Measurements from ENCODE around the gene PPP4R2. TPM values are rescaled to one million over a fixed set of nuclear protein-coding genes. Genes with fewer than 3 reads are reported as not detected.

The PPP4R2 gene
- total and polyA plus RNA-seq, 9 donors, result 19.2 to 95.1 (median 77.6) TPM

DNA sequence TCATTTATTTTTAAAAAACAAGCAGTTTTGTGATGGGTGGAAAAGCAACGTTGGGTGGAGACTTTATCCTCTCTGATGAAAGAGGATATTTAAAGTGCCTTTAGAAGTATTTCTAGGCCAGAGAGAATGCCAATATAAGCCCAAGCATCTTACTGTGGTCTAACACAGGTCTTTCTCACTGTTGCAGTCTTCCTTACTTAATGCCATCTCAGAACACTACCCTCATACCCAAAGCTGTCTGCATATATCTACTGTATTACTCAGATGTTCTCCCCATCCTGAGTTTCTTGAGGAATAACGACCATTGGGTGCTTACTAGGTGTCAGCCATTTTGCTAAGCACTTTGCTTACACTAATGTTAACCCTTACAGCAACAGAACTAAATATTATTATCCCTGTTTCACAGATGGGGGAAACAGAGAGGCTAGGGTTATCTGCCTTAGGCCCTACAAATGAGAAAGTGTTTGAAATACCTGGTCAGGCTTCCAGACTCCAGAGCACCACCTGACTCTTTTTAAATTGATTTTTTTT lies 35.0 kb downstream of the PPP4R2 start:
- Histone ChIP-seq H3K36me3 (no peaks in the 10 kb centered on the region), H3K4me3 (no peak overlapping the region), H3K9me3 (no peaks in the 10 kb centered on the region), H3K4me1 (ENCODE audit: insufficient read depth) (peaks cover 12% of the 10 kb centered on the region), H3K27ac (no peak overlapping the region), H3K27me3 (no peaks in the 10 kb centered on the region)
- intact Hi-C loops (cut with DNase I), result no loop called here
- DNase-seq, result no peak
- TF ChIP-seq POLR2A (IDR thresholded peaks at IDR 0.05), result no peak
- TF ChIP-seq, protein P1, sequence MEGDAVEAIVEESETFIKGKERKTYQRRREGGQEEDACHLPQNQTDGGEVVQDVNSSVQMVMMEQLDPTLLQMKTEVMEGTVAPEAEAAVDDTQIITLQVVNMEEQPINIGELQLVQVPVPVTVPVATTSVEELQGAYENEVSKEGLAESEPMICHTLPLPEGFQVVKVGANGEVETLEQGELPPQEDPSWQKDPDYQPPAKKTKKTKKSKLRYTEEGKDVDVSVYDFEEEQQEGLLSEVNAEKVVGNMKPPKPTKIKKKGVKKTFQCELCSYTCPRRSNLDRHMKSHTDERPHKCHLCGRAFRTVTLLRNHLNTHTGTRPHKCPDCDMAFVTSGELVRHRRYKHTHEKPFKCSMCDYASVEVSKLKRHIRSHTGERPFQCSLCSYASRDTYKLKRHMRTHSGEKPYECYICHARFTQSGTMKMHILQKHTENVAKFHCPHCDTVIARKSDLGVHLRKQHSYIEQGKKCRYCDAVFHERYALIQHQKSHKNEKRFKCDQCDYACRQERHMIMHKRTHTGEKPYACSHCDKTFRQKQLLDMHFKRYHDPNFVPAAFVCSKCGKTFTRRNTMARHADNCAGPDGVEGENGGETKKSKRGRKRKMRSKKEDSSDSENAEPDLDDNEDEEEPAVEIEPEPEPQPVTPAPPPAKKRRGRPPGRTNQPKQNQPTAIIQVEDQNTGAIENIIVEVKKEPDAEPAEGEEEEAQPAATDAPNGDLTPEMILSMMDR (IDR thresholded peaks at IDR 0.05), result no peak
- TF ChIP-seq EP300 (IDR thresholded peaks at IDR 0.05), result no peak
- 16 to 29% (median 17%) methylated on average over 2 of the region's 2 CpGs for WGBS, 3 donors

DNA sequence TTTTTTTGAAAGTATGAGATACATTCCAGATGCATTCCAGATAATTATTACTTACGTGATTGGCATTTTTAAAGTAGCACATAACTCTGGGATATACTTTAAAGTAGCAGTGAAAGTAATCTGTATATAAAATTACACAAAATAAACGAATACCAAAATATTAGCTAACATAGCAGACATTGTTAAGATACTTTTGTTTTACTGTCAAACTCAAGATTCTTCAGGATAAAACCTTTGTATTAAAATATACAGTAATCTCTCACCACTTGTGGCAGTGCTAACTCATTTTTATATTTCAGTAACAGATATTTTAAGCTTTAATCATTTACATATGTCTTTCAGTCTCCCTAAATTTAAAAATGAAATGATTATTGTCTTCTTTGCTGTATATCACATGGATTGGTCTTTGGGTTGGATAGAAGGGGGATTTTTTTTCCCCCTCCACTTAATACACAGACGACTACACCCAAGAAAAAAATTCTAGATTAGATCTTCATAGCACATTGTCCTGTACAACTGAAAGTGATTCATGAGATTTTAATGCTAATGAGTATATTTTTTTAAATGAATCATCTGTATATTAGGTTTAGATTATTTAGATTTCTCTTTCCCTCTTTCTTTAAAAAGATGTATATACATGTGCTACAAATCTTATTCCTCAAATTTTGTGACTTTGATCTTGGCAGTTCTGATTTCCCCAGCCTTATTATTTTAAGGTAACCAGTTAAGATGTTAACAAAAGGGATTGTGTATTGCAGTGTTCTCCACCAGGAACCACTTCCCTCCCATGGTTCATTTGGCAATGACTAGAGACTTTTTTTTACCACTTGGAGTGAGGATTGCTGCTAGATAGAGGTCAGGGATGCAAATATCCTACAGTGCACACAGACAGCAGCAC lies 40.3 kb downstream of the PPP4R2 start:
- Histone ChIP-seq H3K4me3 (no peak overlapping the region), H3K9me3 (no peaks in the 10 kb centered on the region), H3K36me3 (no peaks in the 10 kb centered on the region), H3K27me3 (no peaks in the 10 kb centered on the region), H3K4me1 (ENCODE audit: insufficient read depth) (peaks cover 6% of the 10 kb centered on the region), H3K27ac (no peak overlapping the region)
- no peak for DNase-seq
- 62 to 74% (median 65%) methylated on average over 3 of the region's 3 CpGs for WGBS, 3 donors
- intact Hi-C loops (cut with DNase I), result no loop called here
- TF ChIP-seq, protein P1 (IDR thresholded peaks at IDR 0.05), result no peak
- no peak for TF ChIP-seq POLR2A (IDR thresholded peaks at IDR 0.05)
- no peak for TF ChIP-seq EP300 (IDR thresholded peaks at IDR 0.05)

DNA sequence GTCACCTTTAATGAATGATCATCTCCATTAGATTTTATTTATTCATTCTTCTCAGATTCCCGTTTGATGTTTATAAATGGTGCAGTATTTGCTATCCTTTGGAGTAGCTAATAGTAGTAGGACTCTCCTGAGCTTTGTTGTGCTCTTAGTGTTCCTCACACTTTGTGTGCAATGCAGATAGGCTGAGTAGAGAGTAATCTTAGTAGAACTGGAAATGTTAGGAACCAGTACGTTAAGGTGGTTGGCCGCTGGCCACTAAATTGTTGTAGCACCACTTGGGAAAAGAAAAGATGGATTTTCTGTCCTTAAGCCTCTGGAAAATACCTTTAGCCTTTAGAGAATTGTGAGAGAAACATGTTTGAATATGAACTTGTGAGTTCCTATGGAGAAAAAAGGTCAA lies 44.9 kb downstream of the PPP4R2 start:
- H3K4me3 ChIP-seq, result no peak overlapping the region
- no peaks in the 10 kb centered on the region for H3K27me3 ChIP-seq
- H3K4me1 ChIP-seq (ENCODE audit: insufficient read depth), result peaks cover 7% of the 10 kb centered on the region
- no peaks in the 10 kb centered on the region for H3K36me3 ChIP-seq
- intact Hi-C loops (cut with DNase I), result no loop called here
- TF ChIP-seq EP300 (IDR thresholded peaks at IDR 0.05), result no peak
- TF ChIP-seq, protein P1 (IDR thresholded peaks at IDR 0.05), result no peak
- TF ChIP-seq POLR2A (IDR thresholded peaks at IDR 0.05), result no peak
- peak in 1 of 5 donors; percentile 50 for DNase-seq
- no peaks in the 10 kb centered on the region for H3K9me3 ChIP-seq
- no peak overlapping the region for H3K27ac ChIP-seq
- 20 to 35% (median 22%) methylated on average over 3 of the region's 3 CpGs for WGBS, 3 donors

DNA sequence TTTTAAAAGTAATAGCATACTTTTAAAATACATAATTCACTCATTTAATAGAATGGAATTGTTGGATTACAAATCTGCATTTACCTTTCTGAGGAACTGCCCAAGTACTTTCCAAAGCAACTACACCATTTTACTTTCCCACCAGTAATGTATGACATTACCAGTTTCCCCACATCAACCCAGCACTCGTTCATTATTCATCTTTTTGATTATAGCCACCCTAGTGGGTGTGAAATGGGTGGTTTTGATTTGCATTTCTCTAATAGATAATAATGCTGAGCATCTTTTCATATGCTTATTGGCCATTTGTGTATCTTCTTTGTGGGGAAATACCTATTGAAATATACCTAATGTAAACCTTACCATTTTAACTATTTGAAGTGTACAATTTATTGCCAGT lies 46.8 kb downstream of the PPP4R2 start:
- no peaks in the 10 kb centered on the region for H3K9me3 ChIP-seq
- no peaks in the 10 kb centered on the region for H3K36me3 ChIP-seq
- intact Hi-C loops (cut with DNase I), result no loop called here
- 71 to 77% (median 72%) methylated on average over 1 of the region's 1 CpG for WGBS, 3 donors
- H3K27ac ChIP-seq, result no peak overlapping the region
- DNase-seq, result no peak
- H3K4me1 ChIP-seq (ENCODE audit: insufficient read depth), result peaks cover 3% of the 10 kb centered on the region
- no peaks in the 10 kb centered on the region for H3K27me3 ChIP-seq
- TF ChIP-seq, protein P1 (IDR thresholded peaks at IDR 0.05), result no peak
- TF ChIP-seq EP300 (IDR thresholded peaks at IDR 0.05), result no peak
- no peak for TF ChIP-seq POLR2A (IDR thresholded peaks at IDR 0.05)
- no peak overlapping the region for H3K4me3 ChIP-seq
